Skin epidermis (tissue), 12 donors: ENCODE results near the gene ZNF878.
"Not testable (repeated sequence)": the region's sequence is repeated elsewhere in the genome, so short reads cannot be mapped to it uniquely, and the experiment has no call there.

ENCODE experiments used
- H3K27ac ChIP-seq, 21 experiments: fragments of 200-600 bp; sonication (generic) in 11 of 21; one replicate each; pipeline ENCODE4 v1.5.0; 2020; ENCODE audit warnings: mild to moderate bottlenecking in 3 of 21, inconsistent platforms in 2 of 21, moderate library complexity in 2 of 21
- H3K4me3 ChIP-seq, 7 experiments: fragments of 200-600 bp; sonication (generic) in 2 of 7; one replicate each; pipeline ENCODE4 v1.5.0; 2020; ENCODE audit warnings: inconsistent platforms in 2 of 7, mild to moderate bottlenecking in 2 of 7, moderate library complexity in 1 of 7

Gene ZNF878

DNA sequence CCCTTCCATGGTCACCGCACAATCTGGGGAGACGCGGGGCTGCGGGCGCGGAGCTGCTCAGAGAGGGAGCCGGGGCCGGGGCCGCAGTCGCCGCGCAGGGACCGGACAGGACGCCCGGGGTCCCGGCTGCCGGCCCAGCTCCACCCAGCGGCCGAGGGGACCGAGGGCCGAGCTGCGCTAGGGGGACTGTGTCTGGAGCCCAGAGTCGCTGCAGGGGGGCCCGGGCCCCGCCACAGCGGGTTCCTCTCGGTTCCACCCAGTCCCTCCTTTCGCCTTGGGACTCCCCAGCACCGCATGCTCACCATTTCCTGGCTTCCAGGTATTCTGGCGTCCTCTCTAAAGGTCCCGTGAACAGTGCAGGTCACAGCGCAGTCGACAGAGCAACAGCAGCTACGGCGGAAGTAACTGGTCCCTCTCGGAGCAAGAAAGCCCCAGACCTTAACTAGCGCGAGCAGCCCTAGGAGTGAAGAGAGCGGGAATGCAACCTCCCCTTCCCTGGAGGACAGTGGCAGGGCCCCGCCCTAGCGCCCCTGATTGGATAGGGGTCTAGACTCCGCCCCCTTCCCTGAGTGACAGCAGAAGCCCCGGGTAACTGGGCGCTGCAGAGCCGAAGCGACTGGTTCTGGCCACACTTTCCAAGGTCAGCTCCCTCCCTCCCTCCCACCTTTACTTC, at the start of gene ZNF878:
ZNF878 (minus strand) TSS at position 465 of the 673 bp plus-strand sequence; CDS start at position 305, 160 bp downstream.
- H3K4me3 ChIP-seq: peak within 1 kb of the TSS; percentile 44 to 66 (median 60)
- peak within 1 kb of the TSS in 13 of 21 experiments; percentile 13 to 77 (median 39) for H3K27ac ChIP-seq

DNA sequence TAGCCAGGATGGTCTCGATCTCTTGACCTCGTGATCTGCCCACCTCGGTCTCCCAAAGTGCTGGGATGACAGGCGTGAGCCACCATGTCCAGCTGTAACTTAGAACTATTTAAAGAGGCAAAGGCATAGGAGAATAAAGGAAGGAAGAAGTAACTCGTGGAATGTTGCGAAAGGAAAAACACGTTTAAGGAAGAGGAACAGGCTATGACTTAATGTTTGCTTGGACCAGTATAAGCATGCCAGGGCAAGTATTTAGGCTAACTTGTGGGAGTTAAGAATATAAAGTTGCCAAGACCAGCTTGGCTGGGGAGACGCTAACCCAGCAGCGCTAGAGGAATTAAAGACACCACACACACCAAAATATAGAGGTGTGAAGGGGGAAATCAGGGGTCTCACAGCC, 45.3 kb upstream of the ZNF878 start:
- Histone ChIP-seq H3K27ac (peak overlapping the region in 1 of 21 experiments; percentile 37), H3K4me3 (no peak overlapping the region)

DNA sequence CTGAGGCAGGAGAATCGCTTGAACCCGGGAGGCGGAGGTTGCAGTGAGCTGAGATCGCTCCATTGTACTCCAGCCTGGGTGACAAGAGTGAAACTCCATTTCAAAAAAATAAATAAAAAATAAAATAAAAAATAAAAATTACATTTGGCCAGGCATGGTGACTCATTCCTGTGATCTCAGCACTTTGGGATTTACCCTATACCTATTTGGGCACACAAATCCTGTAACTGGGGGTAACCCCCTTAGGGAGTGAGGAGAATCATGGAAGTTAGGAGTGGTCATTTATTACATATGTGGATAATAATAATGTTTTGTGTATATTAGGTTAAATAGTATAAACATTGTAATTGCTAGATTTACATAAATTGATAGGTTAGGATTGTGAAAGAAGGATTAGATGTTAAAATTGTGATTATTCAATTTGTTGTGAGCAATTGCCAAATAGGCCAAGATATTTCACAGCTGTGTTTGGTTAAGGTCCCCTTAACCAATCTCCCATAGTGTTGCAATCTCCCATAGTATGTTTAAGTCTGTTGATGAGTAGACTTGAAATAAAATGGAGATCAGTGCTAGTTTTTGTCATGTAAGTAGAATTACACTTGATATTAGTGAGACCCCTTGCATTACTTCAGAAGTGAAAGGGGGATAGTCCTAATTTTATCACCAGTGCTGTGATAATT, 42.5 kb upstream of the ZNF878 start:
- H3K4me3 ChIP-seq: no peak overlapping the region
- H3K27ac ChIP-seq: no peak overlapping the region

DNA sequence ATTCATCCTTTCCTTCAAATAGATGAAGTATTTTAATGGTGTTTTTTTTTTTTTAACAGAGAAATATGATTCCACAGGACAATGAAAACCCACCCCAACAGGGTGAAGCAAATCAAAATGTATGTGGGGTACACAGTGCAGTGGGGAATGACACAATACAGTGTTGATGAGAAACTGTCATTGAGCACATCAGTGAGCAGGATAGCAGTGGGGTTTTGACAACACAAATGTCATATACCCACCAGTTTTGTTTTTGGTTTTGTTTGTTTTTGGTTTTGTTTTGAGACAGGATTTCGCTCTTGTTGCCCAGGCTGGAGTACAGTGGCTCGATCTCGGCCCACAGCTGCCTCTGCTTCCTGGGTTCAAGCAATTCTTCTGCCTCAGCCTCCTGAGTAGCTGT, 41.0 kb upstream of the ZNF878 start:
- no peak overlapping the region for H3K27ac ChIP-seq

DNA sequence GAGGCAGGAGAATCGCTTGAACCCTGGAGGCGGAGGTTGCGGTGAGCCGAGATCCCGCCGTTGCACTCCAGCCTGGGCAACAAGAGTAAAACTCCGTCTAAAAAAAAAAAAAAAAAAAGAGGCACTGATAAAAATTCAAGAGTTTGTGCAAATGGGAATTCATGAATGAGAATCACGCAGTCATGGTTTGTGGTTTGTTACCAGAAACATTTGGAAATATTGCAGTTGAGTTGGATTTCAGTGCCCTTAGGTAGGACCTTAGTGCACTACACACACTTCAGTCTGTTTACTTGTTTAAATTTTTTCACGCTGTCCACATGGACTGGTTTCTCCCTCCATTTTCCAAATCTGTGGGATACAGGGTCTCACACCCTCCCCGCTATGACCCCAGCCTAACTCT, 40.2 kb upstream of the ZNF878 start:
- Histone ChIP-seq H3K27ac (peak overlapping the region in 12 of 21 experiments; percentile 55 to 83 (median 77)), H3K4me3 (peak overlapping the region; percentile 50 to 69 (median 57))

More for the DNA sequence above, 41.0 kb upstream of the ZNF878 start:
- no peak overlapping the region for H3K4me3 ChIP-seq

DNA sequence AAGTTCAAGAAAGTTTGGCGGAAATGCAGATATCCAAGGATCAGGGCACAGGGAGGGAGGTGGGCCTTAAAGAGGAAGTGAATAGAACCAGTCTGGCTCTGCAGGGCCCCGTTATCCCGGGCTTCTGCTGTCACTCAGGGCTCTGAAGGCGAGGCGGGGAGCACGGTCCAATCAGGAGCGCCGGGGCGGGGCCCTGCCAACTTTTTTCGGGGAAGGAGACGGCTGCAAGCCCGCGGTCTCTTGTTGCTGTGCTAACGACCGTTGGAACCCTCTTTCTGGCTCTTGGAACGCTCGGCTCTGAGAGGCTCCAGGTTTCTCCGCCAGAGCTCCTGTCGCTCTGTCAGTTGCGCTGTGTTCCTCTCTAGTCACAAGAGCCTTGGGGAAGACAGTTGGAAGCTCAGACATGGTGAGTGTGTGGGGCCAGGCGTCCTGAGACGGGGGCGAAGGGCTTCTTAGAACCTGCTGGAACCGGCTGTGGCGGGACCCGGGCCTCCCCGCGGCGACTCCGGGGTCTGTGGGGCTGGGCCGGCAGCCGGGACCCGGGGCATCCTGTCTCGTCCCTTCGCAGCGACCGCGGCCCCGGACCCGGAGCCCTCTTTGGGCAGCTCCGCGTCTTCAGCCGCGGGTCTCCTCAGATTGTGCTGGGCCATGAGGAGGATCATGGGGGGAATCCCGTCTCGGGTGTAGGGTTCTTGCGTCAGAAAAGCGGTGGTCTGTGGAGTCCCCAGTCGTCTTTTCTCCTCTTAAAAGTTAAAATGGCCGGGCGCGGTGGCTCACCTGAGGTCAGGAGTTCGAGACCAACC, 39.5 kb upstream of the ZNF878 start:
- peak overlapping the region; percentile 50 to 69 (median 57) for H3K4me3 ChIP-seq
- peak overlapping the region; percentile 41 to 87 (median 74) for H3K27ac ChIP-seq

DNA sequence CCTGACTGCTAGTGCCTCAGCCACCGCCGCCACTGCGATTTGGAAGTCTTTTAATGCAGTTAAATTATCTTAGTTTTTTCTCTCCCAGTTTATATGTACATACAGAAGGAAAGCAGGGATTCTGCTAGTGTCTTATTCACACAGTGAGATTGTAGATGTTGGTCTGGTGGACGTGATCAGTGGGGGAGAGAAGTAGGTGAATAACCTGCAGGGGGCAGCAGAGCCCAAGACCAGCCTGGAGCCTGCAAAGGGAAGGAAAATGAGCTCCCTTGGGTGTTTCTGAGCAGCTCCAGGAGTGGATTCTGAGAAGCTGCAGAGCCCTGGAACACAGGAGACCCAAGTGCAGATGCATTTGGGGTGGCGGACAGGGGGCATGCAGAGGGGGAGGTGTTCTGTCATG, 38.0 kb upstream of the ZNF878 start:
- Histone ChIP-seq H3K27ac (no peak overlapping the region), H3K4me3 (no peak overlapping the region)

DNA sequence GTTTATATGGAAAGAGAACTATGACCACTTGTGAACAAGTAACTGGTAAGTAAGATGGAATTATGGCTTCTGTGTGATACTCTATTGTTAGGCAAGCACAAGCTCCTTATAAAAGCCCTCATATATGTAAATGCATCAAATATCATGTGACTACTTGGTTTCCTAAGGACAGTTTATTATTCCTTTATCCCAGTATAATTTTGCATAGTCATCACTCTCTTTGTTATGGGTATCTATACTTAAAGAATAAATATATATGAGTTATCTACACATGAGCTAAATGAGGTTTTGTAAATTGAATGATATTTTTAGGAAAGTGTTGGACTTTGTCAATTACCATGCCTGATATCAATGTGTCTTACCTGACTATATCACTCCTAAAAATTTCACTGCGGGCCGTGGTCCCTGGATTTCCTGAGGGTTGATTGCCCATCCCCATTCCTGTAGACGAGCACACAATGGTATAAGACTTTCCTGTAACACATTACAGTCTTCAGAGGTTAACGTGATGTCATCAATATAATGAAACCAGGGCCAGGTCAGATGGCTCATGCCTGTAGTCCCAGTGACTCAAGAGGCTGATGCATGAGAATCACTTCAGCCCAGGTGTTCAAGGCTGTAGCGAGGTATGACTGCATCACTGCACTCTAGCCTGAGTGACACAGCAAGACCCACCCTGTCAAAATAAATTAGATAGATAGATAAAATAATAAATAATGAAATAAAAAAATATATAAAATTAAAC, 32.5 kb upstream of the ZNF878 start:
- no peak overlapping the region for H3K27ac ChIP-seq
- H3K4me3 ChIP-seq: no peak overlapping the region

DNA sequence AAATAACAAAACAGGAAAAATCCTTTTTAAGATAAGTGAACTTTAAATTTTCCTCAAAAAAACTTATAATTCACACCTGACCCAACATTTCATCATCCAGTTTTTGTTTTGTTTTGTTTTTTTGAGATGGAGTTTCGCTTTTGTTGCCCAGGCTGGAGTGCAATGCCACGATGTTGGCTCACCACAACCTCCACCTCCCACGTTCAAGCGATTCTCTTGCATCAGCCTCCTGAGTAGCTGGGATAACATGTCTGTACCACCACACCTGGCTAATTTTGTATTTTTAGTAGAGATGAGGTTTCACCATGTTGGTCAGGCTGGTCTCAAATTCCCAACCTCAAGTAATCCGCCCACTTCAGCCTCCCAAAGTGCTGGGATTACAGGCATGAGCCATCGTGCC, 30.6 kb upstream of the ZNF878 start:
- H3K27ac ChIP-seq: not testable (repeated sequence)

DNA sequence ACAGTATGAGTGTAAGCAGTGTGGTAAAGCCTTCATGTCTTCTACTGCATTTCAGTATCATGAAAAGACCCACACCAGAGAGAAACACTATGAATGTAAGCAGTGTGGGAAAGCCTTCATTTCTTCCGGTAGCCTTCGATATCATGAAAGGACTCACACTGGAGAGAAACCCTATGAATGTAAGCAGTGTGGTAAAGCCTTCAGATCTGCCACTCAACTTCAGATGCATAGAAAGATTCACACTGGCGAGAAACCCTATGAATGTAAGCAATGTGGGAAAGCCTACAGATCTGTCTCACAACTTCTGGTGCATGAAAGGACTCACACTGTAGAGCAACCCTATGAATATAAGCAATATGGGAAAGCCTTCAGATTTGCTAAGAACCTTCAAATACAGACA, 24.6 kb upstream of the ZNF878 start:
- Histone ChIP-seq H3K27ac (no peak overlapping the region), H3K4me3 (no peak overlapping the region)

More for the DNA sequence above, 30.6 kb upstream of the ZNF878 start:
- not testable (repeated sequence) for H3K4me3 ChIP-seq

DNA sequence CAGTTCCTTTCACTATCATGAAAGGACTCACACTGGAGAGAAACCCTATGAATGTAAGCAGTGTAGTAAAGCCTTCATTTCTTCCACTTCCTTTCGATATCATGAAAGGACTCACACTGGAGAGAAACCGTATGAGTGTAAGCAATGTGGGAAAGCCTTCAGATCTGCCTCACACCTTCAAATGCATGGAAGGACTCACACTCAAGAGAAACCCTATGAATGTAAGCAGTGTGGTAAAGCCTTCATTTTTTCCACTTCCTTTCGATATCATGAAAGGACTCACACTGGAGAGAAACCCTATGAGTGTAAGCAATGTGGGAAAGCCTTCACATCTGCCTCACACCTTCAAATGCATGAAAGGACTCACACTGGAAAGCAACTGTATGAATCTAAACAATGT, 23.6 kb upstream of the ZNF878 start:
- H3K4me3 ChIP-seq: not testable (repeated sequence)

DNA sequence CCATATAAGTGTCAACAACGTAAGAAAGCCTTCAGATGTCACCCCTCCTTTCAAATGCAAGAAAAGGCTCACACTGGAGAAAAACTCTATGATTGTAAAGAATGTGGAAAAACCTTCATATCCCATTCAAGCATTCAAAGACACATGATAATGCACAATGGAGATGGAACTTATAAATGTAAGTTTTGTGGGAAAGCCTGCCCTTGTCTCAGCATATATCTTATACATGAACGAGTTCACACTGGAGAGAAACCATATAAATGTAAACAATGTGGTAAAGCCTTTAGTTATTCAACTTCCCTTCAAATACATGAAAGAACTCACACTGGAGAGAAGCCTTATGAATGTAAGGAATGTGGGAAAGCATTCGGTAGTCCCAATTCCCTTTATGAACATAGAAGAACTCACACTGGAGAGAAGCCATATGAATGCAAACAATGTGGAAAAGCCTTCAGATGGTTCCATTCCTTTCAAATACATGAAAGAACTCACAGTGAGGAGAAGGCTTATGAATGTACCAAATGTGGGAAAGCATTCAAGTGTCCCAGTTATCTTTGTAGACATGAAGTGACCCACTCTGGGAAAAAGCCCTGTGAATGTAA, 22.9 kb upstream of the ZNF878 start:
- H3K4me3 ChIP-seq: no peak overlapping the region
- no peak overlapping the region for H3K27ac ChIP-seq

More for the DNA sequence above, 23.6 kb upstream of the ZNF878 start:
- not testable (repeated sequence) for H3K27ac ChIP-seq

DNA sequence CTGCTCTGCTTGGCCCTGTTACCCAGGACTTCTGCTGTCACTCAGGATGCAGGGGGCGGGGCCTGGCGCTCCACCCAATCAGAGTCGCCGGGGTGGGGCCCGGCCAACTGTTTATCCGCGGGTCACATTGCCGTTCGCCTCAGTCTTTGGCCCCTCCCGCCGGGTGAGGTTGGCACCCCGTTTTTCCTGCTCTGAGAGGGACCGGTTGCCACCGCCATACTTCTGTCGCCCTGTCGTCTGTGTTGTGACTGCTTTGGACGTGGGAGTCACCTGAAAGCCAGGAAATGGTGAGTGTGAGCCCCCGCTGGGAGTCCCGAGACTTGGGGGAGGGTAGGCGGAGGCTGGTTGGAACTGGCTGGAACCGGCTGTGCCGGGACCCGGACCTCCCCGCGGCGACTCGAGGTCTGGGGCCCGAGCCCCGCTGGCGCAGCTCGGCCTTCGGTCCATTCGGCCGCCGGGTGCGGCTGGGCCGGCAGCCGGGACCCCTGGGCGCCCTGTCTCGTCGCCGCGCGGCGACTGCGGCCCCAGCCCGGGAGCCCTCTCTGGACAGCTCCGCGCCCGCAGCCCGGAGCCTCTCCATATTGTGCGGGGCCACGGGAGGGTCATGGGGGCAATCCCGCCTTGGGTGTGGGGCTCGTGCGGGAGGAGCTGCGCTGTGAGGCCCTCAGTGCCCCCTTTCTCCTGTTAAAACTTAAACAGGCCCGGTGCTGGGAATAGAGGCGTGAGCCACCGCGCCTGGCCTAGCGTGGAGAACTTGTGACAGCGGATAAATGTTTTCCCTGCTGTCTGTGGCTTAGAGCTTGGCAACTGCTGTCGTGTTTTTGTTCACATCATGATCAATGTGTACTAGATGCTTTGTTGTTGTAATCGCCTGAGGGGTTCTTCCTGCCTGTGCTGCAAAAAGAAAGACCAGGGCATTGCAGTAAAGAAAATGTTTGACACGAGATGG, 12.1 kb upstream of the ZNF878 start, which contains the start of gene ZNF844:
ZNF844 (plus strand) TSS at position 142 of the 949 bp plus-strand sequence; CDS start at position 285, 143 bp downstream.
- peak within 1 kb of the TSS; percentile 53 to 95 (median 88) for H3K27ac ChIP-seq

DNA sequence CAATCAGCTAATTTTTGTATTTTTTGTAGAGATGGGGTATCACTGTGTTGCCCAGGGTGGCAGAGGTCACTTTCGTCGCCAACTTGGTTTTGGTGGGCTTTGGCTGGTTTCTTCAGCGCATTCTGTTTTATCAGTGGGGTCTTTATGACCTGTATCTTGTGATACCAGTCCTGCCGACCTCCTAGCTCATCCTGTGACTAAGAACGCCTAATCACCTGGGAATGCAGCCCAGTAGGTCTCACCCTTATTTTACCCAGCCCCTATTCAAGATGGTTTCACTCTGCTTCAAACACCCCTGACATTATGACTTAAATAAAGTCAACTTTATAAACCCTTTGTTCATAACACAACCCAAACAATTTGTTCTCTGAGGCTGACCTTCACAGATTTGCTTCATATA, 3.0 kb upstream of the ZNF878 start:
- H3K4me3 ChIP-seq: no peak overlapping the region
- H3K27ac ChIP-seq: no peak overlapping the region

More for the DNA sequence above, 12.1 kb upstream of the ZNF878 start, which contains the start of gene ZNF844:
- H3K4me3 ChIP-seq: peak within 1 kb of the TSS; percentile 53 to 88 (median 75)

DNA sequence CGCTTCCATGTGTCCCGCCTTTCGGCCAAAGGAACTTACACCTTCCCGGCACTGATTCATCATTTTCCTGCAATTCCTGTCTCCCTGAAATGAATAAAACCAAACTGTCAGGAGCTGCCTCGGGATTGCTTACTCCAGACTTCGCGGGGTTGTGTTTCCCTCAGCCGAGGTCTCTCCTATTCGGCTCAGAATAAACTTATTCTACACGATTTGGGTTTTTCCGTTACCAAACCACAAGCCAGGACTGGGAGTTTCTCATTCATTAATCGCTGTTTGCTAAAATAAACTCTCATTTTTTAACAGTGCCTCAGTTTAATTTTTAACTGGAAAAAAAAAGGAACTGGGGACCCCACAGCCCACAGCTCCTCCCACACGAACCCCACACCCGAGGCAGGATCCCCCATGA, 667 bp downstream of the ZNF878 start:
- Histone ChIP-seq H3K27ac (peak overlapping the region in 9 of 21 experiments; percentile 13 to 77 (median 44)), H3K4me3 (peak overlapping the region; percentile 44 to 66 (median 60))

DNA sequence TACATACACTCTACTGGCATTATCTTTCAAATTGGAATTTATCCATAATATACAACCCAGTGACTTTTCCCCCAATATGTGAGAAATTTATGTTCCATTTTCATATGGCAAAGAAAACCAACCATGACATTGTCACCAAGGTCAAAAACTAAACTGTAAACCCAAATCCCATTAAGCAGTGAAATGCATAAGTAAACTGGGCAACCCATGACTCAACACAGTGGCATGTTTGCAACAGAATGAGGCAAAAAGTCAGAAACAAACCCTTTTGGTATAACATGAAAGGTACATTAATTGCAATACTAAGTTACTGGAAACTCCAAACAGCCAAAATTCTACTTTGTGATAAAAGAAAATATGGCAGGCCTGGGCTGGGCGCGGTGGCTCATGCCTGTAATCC, 4.9 kb downstream of the ZNF878 start:
- Histone ChIP-seq H3K4me3 (no peak overlapping the region), H3K27ac (no peak overlapping the region)

DNA sequence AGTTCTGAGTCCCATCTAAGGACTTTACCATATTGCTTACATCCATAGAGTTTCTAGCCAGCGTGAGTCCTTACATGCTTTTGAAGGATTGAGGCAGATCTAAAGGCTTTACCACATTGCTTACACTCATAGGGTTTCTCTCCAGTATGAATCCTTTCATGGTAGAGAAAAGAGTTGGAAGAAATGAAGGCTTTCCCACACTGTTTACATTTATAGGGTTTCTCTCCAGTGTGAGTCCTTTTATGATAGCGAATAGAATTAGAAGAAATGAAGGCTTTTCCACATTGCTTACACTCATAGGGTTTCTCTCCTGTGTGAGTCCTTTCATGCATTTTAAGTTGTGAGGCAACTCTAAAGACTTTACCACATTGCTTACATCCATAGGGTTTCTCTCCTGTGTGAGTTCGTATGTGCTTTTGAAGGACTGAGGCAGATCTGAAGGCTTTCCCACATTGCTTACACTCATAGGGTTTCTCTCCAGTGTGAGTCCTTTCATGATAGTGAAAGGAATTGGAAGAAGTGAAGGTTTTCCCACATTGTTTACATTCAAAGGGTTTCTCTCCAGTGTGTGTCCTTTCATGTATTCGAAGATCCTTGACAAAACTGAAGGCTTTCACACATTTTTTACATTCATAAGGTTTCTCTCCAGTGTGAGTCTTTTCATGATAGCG, 8.9 kb downstream of the ZNF878 start:
- no peak overlapping the region for H3K4me3 ChIP-seq
- no peak overlapping the region for H3K27ac ChIP-seq
